SK-N-SH (cell line): ENCODE measurements around the gene SYNGR2. TPM values are rescaled to one million over a fixed set of nuclear protein-coding genes. Genes with fewer than 3 reads are reported as not detected.

Source experiments
- CTCF ChIA-PET: fragments of 300-600, 350-600 bp; formaldehyde crosslinking; extraction: SDS; loops from one replicate; lab custom pipeline; 2021; lab: Yijun Ruan, JAX
- POLR2A ChIA-PET: fragments of 350-600 bp; sonication (Branson Sonifier 250); formaldehyde crosslinking; extraction: SDS; loops from one replicate; lab custom pipeline; 2020; ENCODE audit warnings: antibody characterized with exemption, inconsistent platforms; lab: Yijun Ruan, JAX
- DNase-seq: peaks from one replicate; pipeline ENCODE4 v3.0.0; 2012
- H2AFZ ChIP-seq: fragments of 200-600 bp; sonication (generic); 2 replicates; pipeline ENCODE4 v1.8.1; 2016; ENCODE audit warnings: antibody characterized with exemption, mild to moderate bottlenecking, low read depth
- H3F3A ChIP-seq: fragments of 200-600 bp; sonication (generic); replicated peaks from 2 replicates; pipeline ENCODE3; 2016; ENCODE audit warnings: antibody characterized with exemption, mild to moderate bottlenecking; ENCODE audit not compliant: insufficient read depth
- H3K27ac ChIP-seq, 2 experiments: fragments of 200-500 bp in 1 of 2; fragments of 200-600 bp in 1 of 2; sonication (Bioruptor generic) in 1 of 2; sonication (generic), shearing (Covaris generic) in 1 of 2; 2 replicates each; pipeline versions ENCODE4 v1.5.1 to v1.6.1; 2014 to 2016; ENCODE audit warnings: low read depth in 2 of 2, inconsistent platforms in 1 of 2, low read length in 1 of 2, mild to moderate bottlenecking in 1 of 2, mixed read lengths in 1 of 2
- H3K27me3 ChIP-seq: fragments of 200-600 bp; sonication (generic), shearing (Covaris generic); 2 replicates; pipeline ENCODE4 v1.6.1; 2016; ENCODE audit warnings: mixed run types; ENCODE audit not compliant: insufficient read depth
- H3K36me3 ChIP-seq, 2 experiments: fragments of 200-500 bp in 1 of 2; fragments of 200-600 bp in 1 of 2; sonication (Bioruptor generic) in 1 of 2; sonication (generic) in 1 of 2; replicated peaks in 1 of 2; 2 replicates each; pipeline versions ENCODE3 to v1.5.1; 2014 to 2016; ENCODE audit warnings: low read length in 1 of 2, mild to moderate bottlenecking in 1 of 2; ENCODE audit not compliant: insufficient read depth in 2 of 2, control insufficient read depth in 1 of 2
- H3K4me1 ChIP-seq, 2 experiments: fragments of 200-500 bp in 1 of 2; fragments of 200-600 bp in 1 of 2; sonication (Bioruptor generic) in 1 of 2; sonication (generic), shearing (Covaris generic) in 1 of 2; 2 replicates each; pipeline versions ENCODE4 v1.5.1 to v1.6.1; 2014 to 2016; ENCODE audit warnings: low read depth in 1 of 2, low read length in 1 of 2, mixed run types in 1 of 2; ENCODE audit not compliant: insufficient read depth in 2 of 2, control insufficient read depth in 1 of 2
- H3K4me2 ChIP-seq: fragments of 200-600 bp; sonication (generic), shearing (Covaris generic); 2 replicates; pipeline ENCODE4 v1.6.1; 2017; ENCODE audit warnings: mixed run types
- H3K4me3 ChIP-seq, 2 experiments: fragments of 200-500 bp in 1 of 2; fragments of 200-600 bp in 1 of 2; sonication (Bioruptor generic) in 1 of 2; sonication (generic), shearing (Covaris generic) in 1 of 2; 2 replicates each; pipeline versions ENCODE4 v1.5.1 to v1.8.1; 2014 to 2016; ENCODE audit warnings: low read depth in 2 of 2, inconsistent platforms in 1 of 2, low read length in 1 of 2, mild to moderate bottlenecking in 1 of 2, mixed read lengths in 1 of 2, moderate library complexity in 1 of 2
- H3K79me2 ChIP-seq: fragments of 200-600 bp; sonication (generic); 2 replicates; pipeline ENCODE4 v1.8.1; 2017; ENCODE audit warnings: mild to moderate bottlenecking; ENCODE audit not compliant: insufficient read depth
- H3K9ac ChIP-seq: fragments of 200-600 bp; sonication (generic); 2 replicates; pipeline ENCODE4 v1.6.1; 2017; ENCODE audit warnings: mixed run types
- H3K9me2 ChIP-seq: fragments of 200-600 bp; sonication (generic); 2 replicates; pipeline ENCODE4 v1.6.1; 2017; ENCODE audit warnings: mixed run types
- H3K9me3 ChIP-seq: fragments of 200-600 bp; sonication (generic); 2 replicates; pipeline ENCODE4 v1.6.1; 2017; ENCODE audit warnings: mixed run types, mild to moderate bottlenecking, moderate library complexity
- H4K20me1 ChIP-seq: fragments of 200-600 bp; sonication (generic); 2 replicates; pipeline ENCODE4 v1.6.1; 2017; ENCODE audit warnings: mild to moderate bottlenecking, mixed run types; ENCODE audit not compliant: insufficient read depth
- CHD2 ChIP-seq: fragments of 150-350 bp; IDR thresholded peaks from 2 replicates; pipeline ENCODE4 v1.6.1; 2018; ENCODE audit warnings: low read length; ENCODE audit not compliant: partially characterized antibody
- CTCF ChIP-seq: fragments of 200-600 bp; sonication (generic); IDR thresholded peaks from 2 replicates; pipeline ENCODE4 v1.6.1; 2017; ENCODE audit warnings: antibody characterized with exemption, mild to moderate bottlenecking, moderate library complexity
- FOSL2 ChIP-seq: IDR thresholded peaks from 2 replicates; pipeline ENCODE4 v1.4.0; 2012; ENCODE audit warnings: low read depth, mild to moderate bottlenecking, moderate library complexity, borderline replicate concordance
- FOXM1 ChIP-seq: IDR thresholded peaks from 2 replicates; pipeline ENCODE4 v1.4.0; 2012; ENCODE audit warnings: low read depth, mild to moderate bottlenecking
- GATA2 ChIP-seq: sonication (generic); formaldehyde crosslinking; IDR thresholded peaks from 2 replicates; pipeline ENCODE4 v1.5.0; 2020; ENCODE audit warnings: mild to moderate bottlenecking, missing genetic modification reagents
- JUND ChIP-seq: IDR thresholded peaks from 2 replicates; pipeline ENCODE4 v1.4.0; 2012
- MAX ChIP-seq: IDR thresholded peaks from 2 replicates; pipeline ENCODE4 v1.4.0; 2012; ENCODE audit warnings: low read depth
- MEF2A ChIP-seq: IDR thresholded peaks from 2 replicates; pipeline ENCODE4 v1.4.0; 2012; ENCODE audit warnings: low read depth, borderline replicate concordance
- MXI1 ChIP-seq: IDR thresholded peaks from 2 replicates; pipeline ENCODE4 v1.6.1; 2012; ENCODE audit warnings: mild to moderate bottlenecking, low read depth, low read length, improper control_type of control experiment
- NRF1 ChIP-seq: IDR thresholded peaks from 2 replicates; pipeline ENCODE4 v1.6.1; 2012; ENCODE audit warnings: low read depth, mild to moderate bottlenecking, low read length
- PBX3 ChIP-seq: IDR thresholded peaks from 2 replicates; pipeline ENCODE4; 2012
- POLR2AphosphoS5 ChIP-seq: IDR thresholded peaks from 2 replicates; pipeline ENCODE4 v1.6.1; 2012; ENCODE audit warnings: low read depth, low read length
- RAD21 ChIP-seq: IDR thresholded peaks from 2 replicates; pipeline ENCODE4 v1.6.1; 2012; ENCODE audit warnings: mild to moderate bottlenecking, low read length
- RXRA ChIP-seq: IDR thresholded peaks from 2 replicates; pipeline ENCODE4 v1.4.0; 2012; ENCODE audit warnings: low read depth, mild to moderate bottlenecking, borderline replicate concordance
- SIN3A ChIP-seq: IDR thresholded peaks from 2 replicates; pipeline ENCODE4 v1.6.1; 2012; ENCODE audit warnings: low read depth, mild to moderate bottlenecking, low read length, moderate library complexity, borderline replicate concordance
- SMC3 ChIP-seq: IDR thresholded peaks from 2 replicates; pipeline ENCODE4 v1.6.1; 2012; ENCODE audit warnings: low read depth, low read length, improper control_type of control experiment
- TEAD4 ChIP-seq: IDR thresholded peaks from 2 replicates; pipeline ENCODE4 v1.4.0; 2012; ENCODE audit warnings: mild to moderate bottlenecking, borderline replicate concordance; ENCODE audit not compliant: insufficient read depth
- USF1 ChIP-seq: IDR thresholded peaks from 2 replicates; pipeline ENCODE4 v1.4.0; 2012; ENCODE audit warnings: low read depth, borderline replicate concordance
- WGBS: methylation state at CpG from one replicate; pipeline ENCODE4 v1.1.6; 2017; ENCODE audit warnings: low lambda C conversion rate; 5-methylcytosine and 5-hydroxymethylcytosine counted together
- polyA plus RNA-seq, 3 experiments: library from polyadenylated mRNA; depleted of rRNA; stranded (reverse); fragments of >200 nt; gene quantifications; 2 replicates each; pipeline ENCODE4 v1.2.3, GENCODE V29; 2012
- TF ChIP-seq, protein P1 (sequence below): fragments of 150-350 bp; IDR thresholded peaks from 2 replicates; pipeline ENCODE4 v1.6.1; 2016; ENCODE audit warnings: mild to moderate bottlenecking, low read depth, low read length

Gene SYNGR2
- polyA plus RNA-seq, 1 of the 3 experiments (the other 2 are of a cell fraction): 181 TPM

- Histone ChIP-seq H3K79me2 (no peaks in the 10 kb centered on the region), H4K20me1 (no peaks in the 10 kb centered on the region), H3K4me1 (peaks cover 4 to 19% of the 10 kb centered on the region in 2 experiments; a peak in 2 of 4 replicates), H3K36me3 (no peaks in the 10 kb centered on the region), H3K4me3 (no peak overlapping the region), H3K4me2 (no peak overlapping the region), H3K9me2 (no peaks in the 10 kb centered on the region), H3F3A (peaks cover 3% of the 10 kb centered on the region), H3K27me3 (no peaks in the 10 kb centered on the region), H3K9ac (no peak overlapping the region), H3K9me3 (no peaks in the 10 kb centered on the region), H2AFZ (no peak overlapping the region), H3K27ac (no peak overlapping the region)
- ChIA-PET POLR2A (no interaction called here), CTCF (interaction anchor here (0.6 to 1.8 kb wide), 7 partner anchors 24 to 122 kb away, joined by 3 to 10 read pairs (median 4); partner anchors contain the start of gene BIRC5)
- TF ChIP-seq MEF2A (no peak), SIN3A (no peak), RAD21 (no peak), JUND (no peak), POLR2AphosphoS5 (no peak), CTCF (no peak)
- TF ChIP-seq, protein P1, sequence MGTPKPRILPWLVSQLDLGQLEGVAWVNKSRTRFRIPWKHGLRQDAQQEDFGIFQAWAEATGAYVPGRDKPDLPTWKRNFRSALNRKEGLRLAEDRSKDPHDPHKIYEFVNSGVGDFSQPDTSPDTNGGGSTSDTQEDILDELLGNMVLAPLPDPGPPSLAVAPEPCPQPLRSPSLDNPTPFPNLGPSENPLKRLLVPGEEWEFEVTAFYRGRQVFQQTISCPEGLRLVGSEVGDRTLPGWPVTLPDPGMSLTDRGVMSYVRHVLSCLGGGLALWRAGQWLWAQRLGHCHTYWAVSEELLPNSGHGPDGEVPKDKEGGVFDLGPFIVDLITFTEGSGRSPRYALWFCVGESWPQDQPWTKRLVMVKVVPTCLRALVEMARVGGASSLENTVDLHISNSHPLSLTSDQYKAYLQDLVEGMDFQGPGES: no peak
- no peak for DNase-seq
- 90% methylated on average over 15 of the region's 20 CpGs for WGBS
Measured at GRCh38 chr17:78141437-78142118, 26.8 kb upstream of the SYNGR2 start.

DNA sequence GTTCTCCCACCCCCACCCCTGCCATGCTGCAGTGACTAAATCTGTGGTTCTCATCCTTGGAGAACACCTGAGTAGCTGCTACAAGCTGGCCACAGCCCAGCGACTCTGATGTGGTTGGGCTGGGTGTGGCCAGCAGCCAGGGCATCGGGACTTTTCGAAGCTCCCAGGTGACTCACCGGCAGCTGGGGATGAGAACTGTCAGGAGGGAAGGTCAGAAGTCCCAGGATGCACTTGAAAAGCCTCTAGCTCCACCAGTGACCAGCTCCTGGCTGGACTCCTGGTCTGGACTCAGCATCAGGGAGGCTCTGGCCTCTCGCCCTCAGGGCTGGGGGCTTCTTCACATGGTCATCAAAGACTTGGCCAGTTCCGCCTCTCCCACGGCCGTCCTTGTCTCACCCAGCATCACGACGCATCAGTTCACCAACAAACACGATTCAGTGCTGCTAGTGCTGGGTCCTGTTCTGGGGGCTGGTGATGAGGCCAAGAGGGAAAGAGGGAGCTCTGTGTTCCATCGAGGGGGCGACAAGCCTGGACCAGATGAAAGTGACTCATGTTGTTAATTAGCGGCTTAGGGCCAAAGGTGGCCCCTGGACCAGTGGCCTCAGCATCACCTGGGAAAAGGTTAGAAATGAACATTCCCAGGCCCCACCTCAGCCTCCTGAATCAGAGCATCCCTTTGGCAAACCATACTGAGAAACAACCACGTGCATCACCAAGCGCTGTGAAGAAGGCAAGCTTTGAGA, 26.1 kb upstream of the SYNGR2 start:
- Histone ChIP-seq H3K9me2 (no peaks in the 10 kb centered on the region), H3K4me1 (peaks cover 4 to 19% of the 10 kb centered on the region in 2 experiments; a peak in 2 of 4 replicates), H3K27me3 (no peaks in the 10 kb centered on the region), H3K9ac (no peak overlapping the region), H3K4me2 (no peak overlapping the region), H2AFZ (no peak overlapping the region), H4K20me1 (no peaks in the 10 kb centered on the region), H3K4me3 (no peak overlapping the region)
- ChIA-PET POLR2A (no interaction called here), CTCF (interaction anchor here (0.6 to 1.8 kb wide), 6 partner anchors 30 to 123 kb away, joined by 3 to 10 read pairs (median 4); partner anchors contain the start of gene BIRC5)
- DNase-seq: no peak
- 65% methylated on average over 11 of the region's 16 CpGs for WGBS
- TF ChIP-seq SMC3: no peak
- no peak for TF ChIP-seq NRF1
- TF ChIP-seq MXI1: no peak
- no peak for TF ChIP-seq PBX3
- no peak; the same call in 1 of the 2 replicates for TF ChIP-seq FOSL2
- no peak for TF ChIP-seq FOXM1
- TF ChIP-seq RXRA: no peak
- TF ChIP-seq GATA2 (CRISPR knock-in tag): no peak
- no peak for TF ChIP-seq CHD2
- no peak for TF ChIP-seq MEF2A
- TF ChIP-seq TEAD4: no peak
- no peak for TF ChIP-seq MAX
- no peak for TF ChIP-seq USF1
- TF ChIP-seq, all 33 proteins: peak for 0
- Histone ChIP-seq H3K79me2 (no peaks in the 10 kb centered on the region), H3K27ac (no peak overlapping the region), H3K9me3 (no peaks in the 10 kb centered on the region), H3F3A (peaks cover 3% of the 10 kb centered on the region), H3K36me3 (no peaks in the 10 kb centered on the region)
